HG03460 (cell line): ENCODE results near the gene ADAMTS9.

Experiments used
- ATAC-seq: cut with Tn5 transposase; IDR thresholded peaks from one replicate; pipeline ENCODE4 v1.9.1; 2021; ENCODE audit not compliant: unreplicated experiment

The ADAMTS9 gene

DNA sequence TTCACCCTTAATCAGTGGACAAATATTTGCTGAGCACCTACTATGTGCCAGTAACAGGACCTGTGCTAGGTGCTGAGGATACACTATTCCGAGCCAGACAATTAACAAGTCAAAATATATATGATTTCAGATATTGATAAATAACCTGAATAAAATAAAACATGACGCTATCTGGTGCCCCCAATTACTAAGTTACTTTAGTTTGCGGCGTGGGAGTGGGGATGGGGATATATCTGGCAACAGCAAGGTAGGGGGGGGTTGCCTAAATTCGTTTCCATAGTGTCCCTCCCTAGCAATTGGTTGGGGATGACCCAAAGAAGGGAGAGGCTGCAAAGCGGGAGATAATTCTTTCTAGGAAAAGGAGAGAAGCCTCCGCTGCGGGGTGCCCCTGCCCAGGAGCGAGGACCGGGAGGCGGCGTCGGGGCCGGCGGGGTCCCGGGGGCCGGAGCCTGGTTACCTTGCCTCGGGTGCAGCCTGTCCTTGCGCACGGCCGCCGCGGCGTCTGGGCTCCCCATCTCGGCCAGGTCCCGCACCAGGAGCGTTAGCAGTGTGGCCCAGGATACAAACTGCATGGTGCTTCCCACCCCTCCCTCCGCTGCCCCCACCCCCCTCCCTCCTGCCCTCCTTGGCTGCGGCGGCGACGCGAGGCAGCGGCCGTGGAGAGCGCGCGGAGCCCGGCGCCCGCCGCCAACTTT lies 567 bp downstream of the ADAMTS9 start:
- no peak for ATAC-seq

GRCh38 chr3:64686446-64686908 lies 1.3 kb downstream of the ADAMTS9 start:
- ATAC-seq, result no peak

DNA sequence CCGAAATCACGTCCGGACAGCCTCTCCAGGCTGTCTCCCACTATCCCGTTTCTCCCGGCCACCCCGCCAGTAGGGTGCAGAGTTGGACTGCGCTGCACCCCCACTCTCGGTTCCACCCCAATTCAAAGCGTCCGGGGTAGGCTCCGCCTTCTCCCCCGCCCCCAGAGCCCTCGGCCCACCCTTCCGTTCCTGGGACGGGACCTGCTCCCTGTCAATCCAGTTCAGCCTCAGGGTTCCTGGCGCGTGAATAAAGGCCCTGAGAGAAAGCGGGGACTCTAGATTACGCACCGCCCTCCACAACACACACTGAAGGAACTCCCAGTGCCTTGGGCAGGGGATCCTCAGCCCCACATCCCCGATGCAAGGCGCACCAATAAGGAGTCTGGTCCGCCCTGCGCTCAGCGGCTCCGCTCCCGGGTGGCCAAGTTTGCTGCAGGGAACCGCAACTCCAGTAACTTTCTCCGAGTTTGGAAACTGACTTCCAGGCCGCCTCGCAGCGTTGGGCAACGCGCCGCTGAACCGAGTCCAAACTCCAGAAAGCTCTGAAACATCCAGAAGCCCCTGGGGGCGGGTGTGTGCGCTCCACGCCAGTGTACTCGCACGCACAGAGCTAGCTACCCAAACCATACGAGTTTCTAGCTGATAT lies 1.9 kb downstream of the ADAMTS9 start:
- no peak for ATAC-seq

GRCh38 chr3:64685331-64685799 lies 2.4 kb downstream of the ADAMTS9 start:
- no peak for ATAC-seq

DNA sequence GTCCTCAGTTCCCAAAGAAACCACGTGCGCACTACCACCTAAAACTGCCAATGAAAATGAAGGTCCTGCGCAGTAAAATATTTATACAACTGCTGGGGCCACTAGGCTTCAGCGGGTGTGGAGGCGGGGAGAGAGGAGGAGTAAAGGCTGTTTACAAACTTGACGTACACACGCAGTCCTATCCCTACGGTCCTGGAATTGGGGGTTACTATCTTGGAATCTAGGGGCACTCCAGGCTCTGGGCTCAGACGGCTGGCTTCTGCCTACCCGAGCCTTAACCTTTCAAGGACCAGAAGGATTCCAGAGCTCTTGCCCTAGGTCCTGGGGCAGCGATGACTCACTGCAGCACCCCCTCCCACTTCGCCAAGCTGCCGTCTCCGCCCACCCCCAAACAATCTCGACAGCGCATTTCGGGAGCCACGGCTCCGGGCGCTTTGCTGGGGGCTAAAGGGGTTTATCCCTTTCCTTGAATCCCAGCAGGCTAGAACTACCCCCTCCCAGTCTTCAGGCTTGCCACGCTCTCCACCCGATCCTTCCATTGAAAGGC lies 3.0 kb downstream of the ADAMTS9 start:
- ATAC-seq, result no peak

GRCh38 chr3:64681827-64682226 lies 6.0 kb downstream of the ADAMTS9 start:
- no peak for ATAC-seq

DNA sequence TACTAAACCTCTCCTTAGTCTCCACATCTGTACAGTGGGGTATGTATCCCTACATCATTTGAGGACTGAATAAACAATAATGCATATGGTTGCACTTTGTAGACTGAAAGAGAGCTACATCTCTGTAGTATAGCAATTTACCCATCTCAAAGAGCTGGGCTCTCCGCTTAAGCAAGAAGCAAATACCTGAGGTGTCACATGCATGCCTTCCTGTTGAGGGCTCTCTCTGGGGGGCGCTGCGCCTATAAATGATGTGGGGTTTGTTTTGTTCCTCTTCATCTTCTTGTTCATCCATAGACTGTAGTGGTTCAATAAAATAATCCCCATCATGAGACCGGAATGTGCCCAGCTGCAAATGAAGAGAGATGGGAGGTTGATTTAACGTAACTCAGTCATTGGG lies 6.8 kb downstream of the ADAMTS9 start:
- no peak for ATAC-seq

DNA sequence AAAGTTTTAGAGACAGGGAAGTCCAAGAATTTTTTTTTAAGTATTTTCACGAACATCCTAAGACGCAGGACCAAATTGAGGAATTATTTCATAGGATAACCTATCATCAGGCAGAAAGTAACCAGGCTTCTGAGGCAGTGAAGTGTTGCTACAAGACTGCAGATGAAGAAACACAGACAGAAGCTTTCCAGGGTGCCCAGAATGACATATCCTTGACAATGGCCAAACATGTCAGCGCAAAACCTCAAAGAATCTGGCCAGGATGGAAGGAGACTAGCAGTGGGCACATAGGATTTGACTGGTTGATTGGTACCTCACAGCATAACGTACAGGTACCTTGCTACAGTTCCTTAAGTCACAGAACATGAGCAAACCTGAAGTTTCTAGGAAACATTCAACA lies 7.5 kb downstream of the ADAMTS9 start:
- no peak for ATAC-seq

DNA sequence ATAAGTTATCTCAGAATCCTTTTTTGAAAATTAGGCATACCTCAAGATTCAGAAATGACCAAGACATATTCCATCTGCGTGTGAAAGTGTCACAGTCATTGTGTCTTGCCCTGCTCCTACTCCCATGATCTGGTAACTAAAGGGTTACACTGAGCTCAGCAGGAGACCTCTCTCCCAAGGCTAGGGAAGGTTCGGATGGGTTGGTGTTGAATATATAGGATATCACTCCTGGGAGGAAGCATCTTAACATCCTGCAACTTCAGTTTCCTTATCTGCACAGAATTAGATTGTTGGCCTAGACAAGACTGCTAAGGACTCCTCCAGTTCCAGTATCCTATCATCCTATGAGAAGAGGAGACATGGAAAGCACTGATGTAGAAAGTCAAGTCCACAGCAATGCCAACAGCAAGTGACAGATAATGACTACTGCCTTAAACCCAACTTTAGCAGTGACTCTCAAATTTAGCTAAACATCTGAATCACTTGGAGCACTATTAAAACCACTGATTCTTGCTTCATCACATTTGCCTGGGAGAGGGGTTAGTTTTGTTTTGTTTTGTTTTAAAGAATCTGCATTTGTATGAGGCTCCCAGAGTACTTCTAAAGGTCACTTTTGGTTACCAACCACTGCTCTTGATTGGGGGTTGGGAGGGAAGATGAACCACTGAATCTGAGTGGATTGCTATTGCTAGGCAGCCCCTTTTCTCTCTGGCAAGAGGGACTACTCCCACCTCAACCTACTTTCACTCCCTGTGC lies 9.7 kb downstream of the ADAMTS9 start:
- no peak for ATAC-seq

- no peak for ATAC-seq
Measured at GRCh38 chr3:64676831-64677230, 11.0 kb downstream of the ADAMTS9 start.

DNA sequence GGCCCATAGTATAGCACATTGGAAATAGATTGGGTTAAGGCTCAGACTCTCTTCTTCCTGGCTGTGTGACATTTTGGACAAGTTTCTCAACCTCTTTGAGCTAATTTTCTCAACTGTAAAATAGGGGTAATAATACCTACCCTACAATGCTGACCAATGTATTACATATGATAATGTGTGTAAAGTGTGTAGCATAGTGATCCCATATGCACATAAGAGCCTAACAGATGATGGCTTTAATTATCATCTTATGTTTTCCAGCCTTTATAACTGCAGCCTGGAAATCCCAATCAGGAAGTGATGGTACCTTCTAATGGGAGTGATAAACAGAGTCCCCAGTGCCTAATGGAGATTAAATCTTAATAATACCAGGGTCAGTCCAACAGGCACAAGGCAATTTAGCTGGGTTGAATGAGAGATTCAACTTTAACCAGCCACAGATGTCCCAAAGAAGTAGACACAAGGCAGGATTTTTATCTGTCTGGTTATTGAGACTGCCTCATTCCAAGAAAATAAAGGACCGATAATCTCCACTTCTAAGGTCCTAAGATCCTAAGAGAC lies 12.0 kb downstream of the ADAMTS9 start:
- no peak for ATAC-seq

DNA sequence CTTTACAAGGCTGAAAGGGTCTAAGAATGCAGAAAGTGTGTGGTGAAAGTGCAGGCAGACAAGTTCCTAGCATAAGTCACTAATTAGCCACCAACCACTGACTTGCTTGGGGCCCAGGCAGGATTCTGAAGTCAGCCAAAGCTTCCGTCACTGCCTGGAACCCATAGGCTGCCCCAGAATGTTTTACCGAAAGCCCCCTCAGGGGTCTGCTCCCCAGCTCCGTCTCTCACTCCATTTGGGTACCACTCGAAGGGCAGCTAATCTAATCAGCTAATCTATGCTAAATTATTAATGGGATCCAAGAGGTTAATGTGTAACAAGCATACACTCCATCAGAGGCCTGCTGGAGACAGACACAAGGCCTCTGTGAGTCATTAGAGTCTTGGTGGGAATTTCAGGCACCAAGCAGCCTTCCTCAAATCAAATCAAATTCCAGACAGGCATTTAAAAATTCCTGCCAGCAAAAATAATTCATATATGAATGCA lies 13.2 kb downstream of the ADAMTS9 start:
- ATAC-seq, result no peak

- no peak for ATAC-seq
Measured at GRCh38 chr3:64673159-64673715, 14.6 kb downstream of the ADAMTS9 start.

DNA sequence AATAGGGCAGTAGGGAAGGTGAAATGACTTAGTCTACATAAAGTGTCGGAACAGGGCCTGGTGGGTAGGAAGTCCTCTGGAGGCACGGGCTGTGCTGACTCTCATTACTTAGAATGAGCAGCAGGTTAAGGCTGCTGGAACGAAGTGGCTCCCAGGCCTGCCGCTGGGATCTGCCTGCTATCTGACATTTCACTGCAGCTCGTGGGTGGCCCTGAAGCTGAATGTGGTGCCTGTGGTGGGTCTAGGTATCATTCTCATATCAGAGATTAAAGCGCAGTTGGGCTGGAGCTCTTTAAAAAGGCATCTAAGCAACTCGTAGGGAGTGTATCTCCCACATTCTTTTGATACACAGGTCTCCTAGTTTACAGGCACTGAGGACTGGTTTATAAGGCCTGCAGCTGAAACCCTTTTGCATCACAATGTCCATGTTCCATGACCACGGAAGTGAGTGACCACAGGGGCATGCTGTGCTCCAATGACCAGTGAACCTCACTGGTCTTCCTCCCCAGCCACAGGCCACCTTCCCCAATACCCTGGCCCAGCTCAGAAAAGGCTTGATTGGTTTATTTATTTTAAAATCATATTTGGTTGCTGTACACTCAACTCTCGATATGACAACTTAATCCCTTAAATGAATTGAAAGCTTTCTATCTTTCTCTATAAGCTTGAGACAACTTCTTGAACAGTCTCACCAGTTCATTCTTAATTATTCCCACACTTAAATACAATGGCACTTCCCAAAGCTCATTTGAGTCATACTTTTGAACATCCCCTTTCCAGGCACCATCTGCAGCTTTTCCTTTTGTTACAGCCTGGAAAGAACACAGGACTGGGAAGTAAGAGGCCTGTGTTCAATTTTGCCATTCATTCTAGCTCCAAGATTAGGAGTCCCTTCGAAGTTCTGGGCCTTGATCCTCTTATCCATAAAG lies 19.0 kb downstream of the ADAMTS9 start:
- ATAC-seq, result no peak

GRCh38 chr3:64667887-64668581 lies 19.8 kb downstream of the ADAMTS9 start:
- ATAC-seq, result no peak

DNA sequence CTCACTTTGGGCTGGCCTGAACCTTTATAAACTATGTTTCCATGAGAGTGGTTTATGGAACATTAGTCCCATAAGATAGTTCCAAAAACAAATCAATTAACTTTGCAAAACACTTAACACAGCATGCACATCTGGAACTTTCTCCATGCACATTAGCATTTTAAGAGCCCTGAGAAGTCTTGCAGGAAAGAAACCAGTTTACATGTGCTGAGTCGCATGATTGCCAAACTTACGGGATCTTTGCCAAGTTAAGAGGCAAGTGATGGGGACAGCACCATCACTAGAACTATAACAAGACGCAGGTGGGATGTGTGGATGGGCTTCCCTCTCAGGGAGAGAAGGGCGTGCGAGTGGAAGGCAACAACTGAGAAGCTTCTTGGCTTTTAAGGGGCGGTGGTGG lies 20.7 kb downstream of the ADAMTS9 start:
- ATAC-seq, result no peak

- no peak for ATAC-seq
Measured at GRCh38 chr3:64666171-64666588, 21.6 kb downstream of the ADAMTS9 start.

DNA sequence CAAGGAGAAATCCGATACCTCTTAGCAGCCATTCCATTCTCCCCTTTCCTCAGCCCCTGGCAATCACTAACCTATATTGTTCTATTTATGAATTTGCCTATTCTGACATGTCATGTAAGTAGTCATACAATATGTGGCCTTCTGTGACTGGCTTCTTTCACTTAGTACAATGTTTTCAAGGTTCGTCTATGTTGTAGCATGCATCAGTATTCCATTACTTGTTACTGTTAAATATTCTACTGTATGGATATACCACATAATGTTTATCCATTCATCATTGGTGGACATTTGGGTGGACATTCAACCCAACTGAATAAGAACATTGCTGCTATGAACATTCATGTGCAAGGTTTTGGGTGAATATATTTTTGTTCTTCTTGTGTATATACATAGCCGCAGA lies 23.4 kb downstream of the ADAMTS9 start:
- no peak for ATAC-seq

DNA sequence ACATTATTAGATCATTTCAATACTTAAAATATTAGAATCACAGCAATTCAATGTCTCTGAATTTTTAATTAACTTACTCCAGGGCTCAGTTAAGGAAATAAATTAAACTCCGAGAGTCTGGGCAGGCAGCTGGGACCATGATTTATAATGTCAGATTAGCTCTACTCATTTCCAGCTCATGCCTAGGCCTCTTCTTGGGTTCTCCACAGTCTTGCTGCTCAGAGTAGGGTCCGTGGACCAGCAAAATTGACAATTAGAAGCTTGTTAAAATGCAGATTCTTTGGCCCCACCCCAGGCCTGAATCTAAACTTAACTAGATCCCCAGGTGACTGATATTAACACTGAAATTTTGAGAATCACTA lies 28.2 kb downstream of the ADAMTS9 start:
- no peak for ATAC-seq
